Measurements from ENCODE around the gene SKAP1.

SKAP1 gene

DNA sequence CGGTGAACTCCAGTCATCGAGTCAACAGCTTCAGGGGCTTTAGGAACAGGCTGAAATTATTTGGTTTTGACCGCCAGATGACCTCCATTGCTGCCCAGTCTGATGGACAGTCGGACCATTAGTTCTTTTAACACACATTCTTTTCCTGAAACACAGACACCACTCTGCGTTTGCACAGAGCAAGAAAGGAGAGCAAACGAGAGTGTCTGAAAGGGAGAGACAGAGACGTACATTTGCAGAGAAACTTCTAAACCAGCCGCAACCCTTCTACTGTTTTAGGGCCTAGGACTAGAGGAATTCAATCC, 166.3 kb downstream of the SKAP1 start:
- TF ChIP-seq SPI1 (IDR thresholded peaks at IDR 0.05; ENCODE audit: borderline replicate concordance, low read depth) (no peak), GABPA (IDR thresholded peaks at IDR 0.05; ENCODE audit: low read depth) (no peak), POLR2AphosphoS5 (IDR thresholded peaks at IDR 0.05; ENCODE audit: low read depth) (no peak)
- TF ChIP-seq, protein P1, sequence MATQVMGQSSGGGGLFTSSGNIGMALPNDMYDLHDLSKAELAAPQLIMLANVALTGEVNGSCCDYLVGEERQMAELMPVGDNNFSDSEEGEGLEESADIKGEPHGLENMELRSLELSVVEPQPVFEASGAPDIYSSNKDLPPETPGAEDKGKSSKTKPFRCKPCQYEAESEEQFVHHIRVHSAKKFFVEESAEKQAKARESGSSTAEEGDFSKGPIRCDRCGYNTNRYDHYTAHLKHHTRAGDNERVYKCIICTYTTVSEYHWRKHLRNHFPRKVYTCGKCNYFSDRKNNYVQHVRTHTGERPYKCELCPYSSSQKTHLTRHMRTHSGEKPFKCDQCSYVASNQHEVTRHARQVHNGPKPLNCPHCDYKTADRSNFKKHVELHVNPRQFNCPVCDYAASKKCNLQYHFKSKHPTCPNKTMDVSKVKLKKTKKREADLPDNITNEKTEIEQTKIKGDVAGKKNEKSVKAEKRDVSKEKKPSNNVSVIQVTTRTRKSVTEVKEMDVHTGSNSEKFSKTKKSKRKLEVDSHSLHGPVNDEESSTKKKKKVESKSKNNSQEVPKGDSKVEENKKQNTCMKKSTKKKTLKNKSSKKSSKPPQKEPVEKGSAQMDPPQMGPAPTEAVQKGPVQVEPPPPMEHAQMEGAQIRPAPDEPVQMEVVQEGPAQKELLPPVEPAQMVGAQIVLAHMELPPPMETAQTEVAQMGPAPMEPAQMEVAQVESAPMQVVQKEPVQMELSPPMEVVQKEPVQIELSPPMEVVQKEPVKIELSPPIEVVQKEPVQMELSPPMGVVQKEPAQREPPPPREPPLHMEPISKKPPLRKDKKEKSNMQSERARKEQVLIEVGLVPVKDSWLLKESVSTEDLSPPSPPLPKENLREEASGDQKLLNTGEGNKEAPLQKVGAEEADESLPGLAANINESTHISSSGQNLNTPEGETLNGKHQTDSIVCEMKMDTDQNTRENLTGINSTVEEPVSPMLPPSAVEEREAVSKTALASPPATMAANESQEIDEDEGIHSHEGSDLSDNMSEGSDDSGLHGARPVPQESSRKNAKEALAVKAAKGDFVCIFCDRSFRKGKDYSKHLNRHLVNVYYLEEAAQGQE (IDR thresholded peaks at IDR 0.05; ENCODE audit: insufficient replicate concordance, low read depth), result no peak
- TF ChIP-seq, protein P2, sequence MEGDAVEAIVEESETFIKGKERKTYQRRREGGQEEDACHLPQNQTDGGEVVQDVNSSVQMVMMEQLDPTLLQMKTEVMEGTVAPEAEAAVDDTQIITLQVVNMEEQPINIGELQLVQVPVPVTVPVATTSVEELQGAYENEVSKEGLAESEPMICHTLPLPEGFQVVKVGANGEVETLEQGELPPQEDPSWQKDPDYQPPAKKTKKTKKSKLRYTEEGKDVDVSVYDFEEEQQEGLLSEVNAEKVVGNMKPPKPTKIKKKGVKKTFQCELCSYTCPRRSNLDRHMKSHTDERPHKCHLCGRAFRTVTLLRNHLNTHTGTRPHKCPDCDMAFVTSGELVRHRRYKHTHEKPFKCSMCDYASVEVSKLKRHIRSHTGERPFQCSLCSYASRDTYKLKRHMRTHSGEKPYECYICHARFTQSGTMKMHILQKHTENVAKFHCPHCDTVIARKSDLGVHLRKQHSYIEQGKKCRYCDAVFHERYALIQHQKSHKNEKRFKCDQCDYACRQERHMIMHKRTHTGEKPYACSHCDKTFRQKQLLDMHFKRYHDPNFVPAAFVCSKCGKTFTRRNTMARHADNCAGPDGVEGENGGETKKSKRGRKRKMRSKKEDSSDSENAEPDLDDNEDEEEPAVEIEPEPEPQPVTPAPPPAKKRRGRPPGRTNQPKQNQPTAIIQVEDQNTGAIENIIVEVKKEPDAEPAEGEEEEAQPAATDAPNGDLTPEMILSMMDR (IDR thresholded peaks at IDR 0.05; ENCODE audit: insufficient read depth, low read length), result no peak
- Histone ChIP-seq H3K4me3 (replicated peaks; ENCODE audit: insufficient read depth, low read length) (no peak overlapping the region), H3K27ac (replicated peaks) (no peak overlapping the region), H3K27me3 (ENCODE audit: insufficient read depth, poor library complexity, severe bottlenecking) (peaks cover 16% of the 10 kb centered on the region)
- DNase-seq (ENCODE audit: low read depth in 1 of 2, low spot score in 1 of 2), result no peak

DNA sequence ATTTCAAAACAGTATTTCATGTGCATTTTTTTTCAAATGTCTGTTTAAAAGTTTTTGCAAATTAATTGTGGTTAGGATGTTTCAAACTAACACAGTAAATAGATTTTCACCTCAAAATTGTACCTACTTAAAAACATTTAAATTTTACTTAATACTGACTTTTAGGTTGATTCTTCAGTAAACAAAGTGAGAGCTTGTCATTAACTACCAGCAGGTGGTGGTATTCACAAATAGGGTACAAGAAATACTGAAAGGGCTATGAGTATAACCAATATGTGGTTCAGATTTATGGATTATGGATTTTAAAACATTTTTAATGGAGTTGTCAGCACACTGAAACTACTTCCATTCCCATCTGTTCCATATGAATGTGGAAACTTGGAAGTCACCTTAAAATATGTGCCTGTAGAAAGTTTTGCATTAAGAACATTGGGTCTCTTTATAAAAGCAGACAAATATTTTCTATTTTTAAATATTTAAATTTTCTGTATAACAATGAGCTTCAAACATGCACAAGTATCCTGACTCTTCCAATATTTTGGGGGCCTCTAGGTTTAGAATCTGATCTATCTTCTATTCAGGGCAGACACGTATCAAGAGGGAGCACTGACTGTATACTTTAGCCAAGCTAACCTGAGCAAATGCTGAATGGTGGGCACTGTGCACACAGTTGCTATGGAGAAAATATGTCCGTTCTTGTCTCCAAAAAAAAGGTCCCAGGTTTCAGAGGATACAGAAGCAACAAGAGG, 166.9 kb downstream of the SKAP1 start:
- DNase-seq (ENCODE audit: low read depth in 1 of 2, low spot score in 1 of 2), result no peak

DNA sequence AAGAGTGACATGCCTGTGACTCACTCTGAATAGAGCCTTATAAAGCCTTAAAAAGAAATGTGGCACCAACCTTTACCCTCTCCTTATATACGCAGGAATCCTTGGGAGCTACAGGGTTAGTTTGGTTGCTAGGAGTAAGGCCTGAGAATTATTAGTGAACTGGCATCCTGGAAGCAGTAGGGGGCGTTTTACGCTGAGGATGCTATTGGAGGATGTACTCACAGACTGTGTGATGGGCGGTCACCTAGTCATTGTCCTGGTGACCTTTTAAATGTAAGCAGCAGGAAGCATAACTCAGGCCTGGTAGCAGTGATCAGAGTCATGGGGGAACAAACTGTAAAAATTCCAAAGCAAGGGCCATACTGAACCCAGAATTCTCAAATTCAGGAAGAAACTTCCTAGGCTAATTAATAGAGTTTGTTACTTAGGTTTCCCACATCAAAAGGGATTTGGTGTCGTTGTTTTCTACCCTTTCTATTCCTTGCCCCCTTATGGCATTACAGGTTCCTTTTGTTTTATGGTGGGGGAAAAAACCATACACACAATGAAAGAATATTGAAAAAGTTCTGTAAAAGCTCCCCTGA, 168.6 kb downstream of the SKAP1 start:
- peak in 1 of 2 experiments; percentile 31 for DNase-seq (ENCODE audit: low read depth in 1 of 2, low spot score in 1 of 2)
- peaks cover 21% of the 10 kb centered on the region for H3K27me3 ChIP-seq (ENCODE audit: insufficient read depth, poor library complexity, severe bottlenecking)
- H3K27ac ChIP-seq (replicated peaks), result no peak overlapping the region

More for the DNA sequence above, 166.9 kb downstream of the SKAP1 start:
- Histone ChIP-seq H3K4me3 (replicated peaks; ENCODE audit: insufficient read depth, low read length) (no peak overlapping the region), H3K27ac (replicated peaks) (no peak overlapping the region), H3K27me3 (ENCODE audit: insufficient read depth, poor library complexity, severe bottlenecking) (peaks cover 18% of the 10 kb centered on the region)
- no peak for TF ChIP-seq POLR2AphosphoS5 (IDR thresholded peaks at IDR 0.05; ENCODE audit: low read depth)
- TF ChIP-seq, protein P1 (IDR thresholded peaks at IDR 0.05; ENCODE audit: insufficient replicate concordance, low read depth), result no peak
- no peak for TF ChIP-seq GABPA (IDR thresholded peaks at IDR 0.05; ENCODE audit: low read depth)
- TF ChIP-seq SPI1 (IDR thresholded peaks at IDR 0.05; ENCODE audit: borderline replicate concordance, low read depth), result no peak
- TF ChIP-seq, protein P2 (IDR thresholded peaks at IDR 0.05; ENCODE audit: insufficient read depth, low read length), result no peak

More for the DNA sequence above, 168.6 kb downstream of the SKAP1 start:
- TF ChIP-seq POLR2AphosphoS5 (IDR thresholded peaks at IDR 0.05; ENCODE audit: low read depth) (no peak), GABPA (IDR thresholded peaks at IDR 0.05; ENCODE audit: low read depth) (no peak), SPI1 (IDR thresholded peaks at IDR 0.05; ENCODE audit: borderline replicate concordance, low read depth) (no peak)
- TF ChIP-seq, protein P1 (IDR thresholded peaks at IDR 0.05; ENCODE audit: insufficient replicate concordance, low read depth), result no peak
- TF ChIP-seq, protein P2 (IDR thresholded peaks at IDR 0.05; ENCODE audit: insufficient read depth, low read length), result peak; percentile 56
- H3K4me3 ChIP-seq (replicated peaks; ENCODE audit: insufficient read depth, low read length), result no peak overlapping the region

Measured in HL-60 (cell line).